Endodermal cell (in vitro differentiated cells): Measurements from ENCODE around the gene TBL1XR1. TPM values are rescaled to one million over a fixed set of nuclear protein-coding genes. Genes with fewer than 3 reads are reported as not detected.
A peak's percentile ranks its signal among the peaks of the same experiment; 100 is the strongest.

Experiments used
- DNase-seq: peaks from one replicate; pipeline ENCODE4 v3.0.0-alpha.2; 2017
- H3K27ac ChIP-seq: 2 replicates; pipeline ENCODE4 v1.5.1; 2013; ENCODE audit warnings: mild to moderate bottlenecking, low read depth, low read length, moderate library complexity
- H3K27me3 ChIP-seq: 2 replicates; pipeline ENCODE4 v1.6.1; 2013; ENCODE audit warnings: mild to moderate bottlenecking, low read length, moderate library complexity; ENCODE audit not compliant: insufficient read depth, control insufficient read depth, poor library complexity, severe bottlenecking
- H3K36me3 ChIP-seq: 2 replicates; pipeline ENCODE4 v1.7.0; 2013; ENCODE audit warnings: mild to moderate bottlenecking, low read length, moderate library complexity; ENCODE audit not compliant: control insufficient read depth, insufficient read depth
- H3K4me1 ChIP-seq: one replicate; pipeline ENCODE4 v1.7.0; 2013; ENCODE audit warnings: low read length; ENCODE audit not compliant: control insufficient read depth, insufficient read depth
- H3K4me3 ChIP-seq: 2 replicates; pipeline ENCODE4 v1.5.1; 2013; ENCODE audit warnings: mild to moderate bottlenecking, low read length, moderate library complexity
- H3K9ac ChIP-seq: 2 replicates; pipeline ENCODE4 v1.6.1; 2013; ENCODE audit warnings: mild to moderate bottlenecking, low read length, moderate library complexity; ENCODE audit not compliant: poor library complexity, severe bottlenecking; ENCODE audit errors: extremely low read depth
- H3K9me3 ChIP-seq: 2 replicates; pipeline ENCODE4 v1.6.1; 2013; ENCODE audit warnings: mild to moderate bottlenecking, low read length, moderate library complexity; ENCODE audit not compliant: control insufficient read depth
- H3K27ac Mint-ChIP-seq: 2 replicates; pipeline ENCODE4 v1.8.0; 2020; ENCODE audit warnings: mixed read lengths
- H3K27me3 Mint-ChIP-seq: 2 replicates; pipeline ENCODE4 v1.8.0; 2021; ENCODE audit warnings: mild to moderate bottlenecking, mixed read lengths; ENCODE audit not compliant: insufficient read depth
- H3K36me3 Mint-ChIP-seq: 2 replicates; pipeline ENCODE4 v1.8.0; 2020; ENCODE audit warnings: low read depth, mixed read lengths
- H3K4me1 Mint-ChIP-seq: 2 replicates; pipeline ENCODE4 v1.8.0; 2020; ENCODE audit warnings: mixed read lengths
- H3K4me3 Mint-ChIP-seq: 2 replicates; pipeline ENCODE4 v1.8.0; 2020; ENCODE audit warnings: mild to moderate bottlenecking, moderate library complexity, mixed read lengths
- H3K9me3 Mint-ChIP-seq: 2 replicates; pipeline ENCODE4 v1.8.0; 2020; ENCODE audit warnings: mild to moderate bottlenecking, mixed read lengths
- CTCF ChIP-seq: fragments of 200-600 bp; sonication (generic); conservative IDR thresholded peaks from 2 replicates; pipeline ENCODE4 v1.5.0; 2021; ENCODE audit warnings: antibody characterized with exemption, mild to moderate bottlenecking
- WGBS, 2 experiments: methylation state at CpG; one replicate each; pipeline versions ENCODE4 v1.1.5 to v1.1.7; 2013; ENCODE audit warnings: missing lambda C conversion rate in 2 of 2, mixed read lengths in 1 of 2; ENCODE audit not compliant: insufficient coverage in 1 of 2, insufficient read length in 1 of 2; 5-methylcytosine and 5-hydroxymethylcytosine counted together
- total RNA-seq, 2 donors: library from RNA; stranded (reverse); fragmentation: NEBNext Ultra II Directional in 1 of 2; extraction: Animal tissue kit (Norgen Biotek cat#: 25700) in 1 of 2; gene quantifications; 2 replicates in 1 of 2; 3 replicates in 1 of 2; pipeline ENCODE4 v1.2.1, GENCODE V29; 2021

Gene TBL1XR1
- total RNA-seq, 2 donors from 2014 or later: 235 to 273 TPM

- no peaks in the 10 kb centered on the region for H3K27me3 Mint-ChIP-seq
- no peak overlapping the region for H3K4me3 Mint-ChIP-seq
- Histone ChIP-seq H3K36me3 (no peaks in the 10 kb centered on the region), H3K4me1 (no peaks in the 10 kb centered on the region), H3K27ac (no peak overlapping the region), H3K9ac (no peak overlapping the region), H3K27me3 (no peaks in the 10 kb centered on the region), H3K4me3 (peak overlapping the region; percentile 44), H3K9me3 (peaks cover 23% of the 10 kb centered on the region)
- no peak for TF ChIP-seq CTCF
- no peak overlapping the region for H3K27ac Mint-ChIP-seq
- H3K4me1 Mint-ChIP-seq: no peaks in the 10 kb centered on the region
- H3K9me3 Mint-ChIP-seq: peaks cover 36% of the 10 kb centered on the region
- WGBS, 2 experiments: no CpG with 5 or more reads among the region's 1 CpG
- H3K36me3 Mint-ChIP-seq: peaks cover 10% of the 10 kb centered on the region
- no peak for DNase-seq
Observed at GRCh38 chr3:177229791-177230190, 32.5 kb upstream of the TBL1XR1 start.

- Histone ChIP-seq H3K36me3 (no peaks in the 10 kb centered on the region), H3K4me1 (no peaks in the 10 kb centered on the region), H3K4me3 (peak overlapping the region; percentile 44), H3K27ac (no peak overlapping the region), H3K9ac (no peak overlapping the region), H3K9me3 (peaks cover 23% of the 10 kb centered on the region), H3K27me3 (no peaks in the 10 kb centered on the region)
- Mint-ChIP-seq H3K27ac (no peak overlapping the region), H3K4me3 (no peak overlapping the region), H3K9me3 (peaks cover 36% of the 10 kb centered on the region), H3K36me3 (peaks cover 10% of the 10 kb centered on the region), H3K27me3 (no peaks in the 10 kb centered on the region), H3K4me1 (no peaks in the 10 kb centered on the region)
- no peak for DNase-seq
- WGBS, 2 experiments: 91 to 100% methylated on average over 3 to 25 of the region's 25 CpGs
- no peak for TF ChIP-seq CTCF
Observed at GRCh38 chr3:177228601-177229190, 31.4 kb upstream of the TBL1XR1 start.

- Histone ChIP-seq H3K4me1 (no peaks in the 10 kb centered on the region), H3K27me3 (no peaks in the 10 kb centered on the region), H3K36me3 (no peaks in the 10 kb centered on the region), H3K4me3 (no peak overlapping the region), H3K27ac (no peak overlapping the region), H3K9me3 (peaks cover 15% of the 10 kb centered on the region), H3K9ac (no peak overlapping the region)
- Mint-ChIP-seq H3K4me1 (peaks cover 6% of the 10 kb centered on the region), H3K9me3 (peaks cover 21% of the 10 kb centered on the region), H3K4me3 (no peak overlapping the region), H3K27me3 (no peaks in the 10 kb centered on the region), H3K27ac (no peak overlapping the region), H3K36me3 (peaks cover 7% of the 10 kb centered on the region)
- TF ChIP-seq CTCF: no peak
- DNase-seq: no peak
Observed at GRCh38 chr3:177224414-177224813, 27.1 kb upstream of the TBL1XR1 start.
